ENCODE data around the gene KDM2B. TPM values are rescaled to one million over a fixed set of nuclear protein-coding genes. Genes with fewer than 3 reads are reported as not detected.

The KDM2B gene
- polyA plus RNA-seq, 2 of the 4 experiments (the other 2 are of a cell fraction), result 10.4 to 18.4 TPM

GRCh38 chr12:121535150-121536053 lies 45.4 kb downstream of the KDM2B start:
- no peak for ATAC-seq
- no peak overlapping the region for H3K4me3 ChIP-seq
- no peak for DNase-seq (ENCODE audit: low read depth in 1 of 2, low spot score in 1 of 2)
- TF ChIP-seq FOSL2 (IDR thresholded peaks at IDR 0.05) (no peak), FOSL2 (CRISPR knock-in tag; IDR thresholded peaks at IDR 0.05) (no peak), KDM5A (IDR thresholded peaks at IDR 0.05) (no peak), ZFP36 (IDR thresholded peaks at IDR 0.05; ENCODE audit: borderline replicate concordance, partially characterized antibody) (no peak), MAFK (IDR thresholded peaks at IDR 0.05; ENCODE audit: partially characterized antibody) (peak; percentile 65), ZSCAN20 (CRISPR knock-in tag; IDR thresholded peaks at IDR 0.05) (no peak), TFCP2L1 (CRISPR knock-in tag; IDR thresholded peaks at IDR 0.05) (no peak), JUN (IDR thresholded peaks at IDR 0.05) (no peak)
- no peak for FAIRE-seq
- H3K27ac ChIP-seq, result no peak overlapping the region
- no peaks in the 10 kb centered on the region for H3K9me3 ChIP-seq
- peaks cover 33% of the 10 kb centered on the region for H3K4me1 ChIP-seq
- 80% methylated on average over 13 of the region's 13 CpGs for WGBS (ENCODE audit: missing lambda C conversion rate)
- peak overlapping the region; percentile 96; the same call in 2 of the 3 replicates for H3K4me2 ChIP-seq
- ChIA-PET CTCF (interaction anchor here (1.3 to 2.1 kb wide), 2 partner anchors 17 to 41 kb away, joined by 6 to 8 read pairs; no protein-coding TSS in a partner anchor), POLR2A (no interaction called here)

GRCh38 chr12:121534495-121535148 lies 46.2 kb downstream of the KDM2B start:
- DNase-seq (ENCODE audit: low read depth in 1 of 2, low spot score in 1 of 2), result no peak
- ChIA-PET POLR2A (no interaction called here), CTCF (interaction anchor here (1.3 to 1.5 kb wide), 3 partner anchors 15 to 18 kb away, joined by 4 to 7 read pairs (median 6); no protein-coding TSS in a partner anchor)
- Histone ChIP-seq H3K4me2 (no peak overlapping the region), H3K9me3 (no peaks in the 10 kb centered on the region), H3K4me3 (no peak overlapping the region), H3K4me1 (peaks cover 35% of the 10 kb centered on the region), H3K27ac (no peak overlapping the region)
- 85% methylated on average over 14 of the region's 14 CpGs for WGBS (ENCODE audit: missing lambda C conversion rate)
- TF ChIP-seq NFE2L2 (conservative IDR thresholded peaks at IDR 0.05; ENCODE audit: low read length), result no peak
- no peak for TF ChIP-seq RARB (CRISPR knock-in tag; IDR thresholded peaks at IDR 0.05)
- TF ChIP-seq RNF2 (IDR thresholded peaks at IDR 0.05; ENCODE audit: borderline replicate concordance, low read depth), result no peak
- TF ChIP-seq MAFK (IDR thresholded peaks at IDR 0.05; ENCODE audit: partially characterized antibody), result peak; percentile 49
- no peak for ATAC-seq
- no peak for FAIRE-seq

DNA sequence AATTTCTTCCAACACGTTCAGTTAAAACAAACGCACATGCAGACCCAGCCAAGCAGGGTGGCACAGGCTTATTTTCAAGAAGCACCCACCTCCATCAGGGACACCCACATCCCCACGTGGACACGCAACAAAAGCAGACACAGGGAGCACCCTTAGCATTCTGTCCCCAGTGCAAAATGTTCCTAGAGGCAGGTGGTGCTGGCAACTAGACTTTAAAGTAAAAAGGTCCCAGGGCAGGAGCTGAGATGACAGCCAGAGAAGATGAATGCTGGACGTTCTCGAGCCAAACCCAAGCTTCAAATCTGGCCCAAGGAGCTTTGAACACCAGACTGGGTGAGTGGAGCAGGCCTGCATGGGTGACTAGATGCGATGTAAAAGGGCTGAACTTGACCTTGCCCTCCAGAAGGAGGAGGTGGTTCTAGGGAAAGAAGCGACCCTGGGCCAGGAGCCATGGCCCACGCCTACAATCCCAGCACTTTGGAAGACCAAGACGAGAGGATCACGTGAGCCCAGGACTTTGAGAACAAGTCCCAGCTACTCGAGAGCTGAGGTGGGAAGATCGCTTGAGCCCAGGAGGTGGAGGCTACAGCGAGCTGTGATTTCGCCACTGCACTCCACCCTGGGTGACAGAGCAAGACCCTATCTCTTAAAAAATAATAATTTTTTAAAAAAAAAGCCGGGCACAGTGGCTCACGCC lies 47.3 kb downstream of the KDM2B start:
- WGBS (ENCODE audit: missing lambda C conversion rate), result 79% methylated on average over 17 of the region's 17 CpGs
- FAIRE-seq (no peak), ATAC-seq (no peak), DNase-seq (ENCODE audit: low read depth in 1 of 2, low spot score in 1 of 2) (no peak)
- H3K4me2 ChIP-seq, result no peak overlapping the region
- CTCF ChIA-PET, result interaction anchor here (0.5 to 1.5 kb wide), 5 partner anchors 9 to 34 kb away, joined by 3 to 7 read pairs (median 3); no protein-coding TSS in a partner anchor
- POLR2A ChIA-PET, result interaction anchor here (0.7 kb wide), 1 partner anchor 48 kb away, joined by 3 read pairs; no protein-coding TSS in a partner anchor
- TF ChIP-seq, protein P1, sequence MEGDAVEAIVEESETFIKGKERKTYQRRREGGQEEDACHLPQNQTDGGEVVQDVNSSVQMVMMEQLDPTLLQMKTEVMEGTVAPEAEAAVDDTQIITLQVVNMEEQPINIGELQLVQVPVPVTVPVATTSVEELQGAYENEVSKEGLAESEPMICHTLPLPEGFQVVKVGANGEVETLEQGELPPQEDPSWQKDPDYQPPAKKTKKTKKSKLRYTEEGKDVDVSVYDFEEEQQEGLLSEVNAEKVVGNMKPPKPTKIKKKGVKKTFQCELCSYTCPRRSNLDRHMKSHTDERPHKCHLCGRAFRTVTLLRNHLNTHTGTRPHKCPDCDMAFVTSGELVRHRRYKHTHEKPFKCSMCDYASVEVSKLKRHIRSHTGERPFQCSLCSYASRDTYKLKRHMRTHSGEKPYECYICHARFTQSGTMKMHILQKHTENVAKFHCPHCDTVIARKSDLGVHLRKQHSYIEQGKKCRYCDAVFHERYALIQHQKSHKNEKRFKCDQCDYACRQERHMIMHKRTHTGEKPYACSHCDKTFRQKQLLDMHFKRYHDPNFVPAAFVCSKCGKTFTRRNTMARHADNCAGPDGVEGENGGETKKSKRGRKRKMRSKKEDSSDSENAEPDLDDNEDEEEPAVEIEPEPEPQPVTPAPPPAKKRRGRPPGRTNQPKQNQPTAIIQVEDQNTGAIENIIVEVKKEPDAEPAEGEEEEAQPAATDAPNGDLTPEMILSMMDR (IDR thresholded peaks at IDR 0.05), result no peak
- TF ChIP-seq ZNF302 (CRISPR knock-in tag; IDR thresholded peaks at IDR 0.05), result no peak
- no peak for TF ChIP-seq ZSCAN20 (CRISPR knock-in tag; IDR thresholded peaks at IDR 0.05)
- no peak for TF ChIP-seq HOXB13 (CRISPR knock-in tag; IDR thresholded peaks at IDR 0.05; ENCODE audit: low read depth)
- H3K4me3 ChIP-seq, result no peak overlapping the region
- no peaks in the 10 kb centered on the region for H3K9me3 ChIP-seq
- peaks cover 30% of the 10 kb centered on the region for H3K4me1 ChIP-seq
- H3K27ac ChIP-seq, result no peak overlapping the region
